HCT116 (cell line): ENCODE data around the gene RERG.

Experiments used
- POLR2AphosphoS5 ChIP-seq: IDR thresholded peaks from 2 replicates; pipeline ENCODE4 v1.6.1; 2011; ENCODE audit warnings: mild to moderate bottlenecking, low read depth, low read length, moderate library complexity
- TF ChIP-seq, protein P1 (sequence below), 3 experiments: fragments of 200-600 bp in 1 of 3; sonication (generic) in 1 of 3; IDR thresholded peaks in 2 of 3; conservative IDR thresholded peaks in 1 of 3; 2 replicates each; pipeline ENCODE4 v1.5.1; 2012 to 2017; ENCODE audit warnings: low read depth in 2 of 3, low read length in 2 of 3, antibody characterized with exemption in 1 of 3, borderline replicate concordance in 1 of 3, control low read depth in 1 of 3, mild to moderate bottlenecking in 1 of 3, mixed read lengths in 1 of 3, mixed run types in 1 of 3, moderate library complexity in 1 of 3; ENCODE audit not compliant: insufficient read depth in 1 of 3

DNA sequence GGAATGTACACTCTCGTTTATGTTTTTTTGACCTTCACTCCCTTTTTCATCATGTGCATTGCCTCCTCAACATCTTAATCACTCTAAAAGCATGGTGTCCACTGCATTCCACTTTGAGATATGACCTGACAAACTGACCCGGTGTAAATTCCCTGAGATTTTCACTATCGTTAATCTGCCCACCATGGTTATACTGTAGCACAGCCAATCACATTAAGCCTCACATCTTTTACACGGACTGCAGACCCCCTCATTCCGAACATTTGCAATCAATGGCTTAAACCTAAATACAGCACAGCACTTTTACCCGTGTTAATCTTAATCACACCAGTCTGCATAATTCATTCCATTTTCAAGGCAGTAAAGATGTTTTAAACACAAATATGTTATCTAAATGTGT, 2.4 kb downstream of the RERG start:
- no peak for TF ChIP-seq POLR2AphosphoS5
- TF ChIP-seq, protein P1, sequence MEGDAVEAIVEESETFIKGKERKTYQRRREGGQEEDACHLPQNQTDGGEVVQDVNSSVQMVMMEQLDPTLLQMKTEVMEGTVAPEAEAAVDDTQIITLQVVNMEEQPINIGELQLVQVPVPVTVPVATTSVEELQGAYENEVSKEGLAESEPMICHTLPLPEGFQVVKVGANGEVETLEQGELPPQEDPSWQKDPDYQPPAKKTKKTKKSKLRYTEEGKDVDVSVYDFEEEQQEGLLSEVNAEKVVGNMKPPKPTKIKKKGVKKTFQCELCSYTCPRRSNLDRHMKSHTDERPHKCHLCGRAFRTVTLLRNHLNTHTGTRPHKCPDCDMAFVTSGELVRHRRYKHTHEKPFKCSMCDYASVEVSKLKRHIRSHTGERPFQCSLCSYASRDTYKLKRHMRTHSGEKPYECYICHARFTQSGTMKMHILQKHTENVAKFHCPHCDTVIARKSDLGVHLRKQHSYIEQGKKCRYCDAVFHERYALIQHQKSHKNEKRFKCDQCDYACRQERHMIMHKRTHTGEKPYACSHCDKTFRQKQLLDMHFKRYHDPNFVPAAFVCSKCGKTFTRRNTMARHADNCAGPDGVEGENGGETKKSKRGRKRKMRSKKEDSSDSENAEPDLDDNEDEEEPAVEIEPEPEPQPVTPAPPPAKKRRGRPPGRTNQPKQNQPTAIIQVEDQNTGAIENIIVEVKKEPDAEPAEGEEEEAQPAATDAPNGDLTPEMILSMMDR (IDR thresholded peaks at IDR 0.05 in 2 of 3, conservative IDR thresholded peaks at IDR 0.05 in 1 of 3; ENCODE audit: borderline replicate concordance in 1 of 3, insufficient read depth in 1 of 3, low read depth in 2 of 3, low read length in 2 of 3): no peak
